ENCODE data around the gene CFAP161. TPM values are rescaled to one million over a fixed set of nuclear protein-coding genes. Genes with fewer than 3 reads are reported as not detected.

CFAP161 gene
- total and polyA plus RNA-seq, 2 experiments from 2014 or later = 0.13 TPM; not detected in 1

- DNase-seq (ENCODE audit: low spot score) = no peak
- no peak for ATAC-seq
- Mint-ChIP-seq H3K4me3 (no peak overlapping the region), H3K4me1 (no peaks in the 10 kb centered on the region), H3K36me3 (ENCODE audit: low read depth) (no peaks in the 10 kb centered on the region), H3K27ac (no peak overlapping the region), H3K9me3 (no peaks in the 10 kb centered on the region; the same call in 2 of the 3 replicates), H3K27me3 (ENCODE audit: insufficient read depth, low read depth, poor library complexity) (peaks cover 2% of the 10 kb centered on the region)
- Histone ChIP-seq H3K27me3 (ENCODE audit: insufficient read depth) (no peaks in the 10 kb centered on the region), H3K27ac (ENCODE audit: low read depth) (no peak overlapping the region), H3K36me3 (ENCODE audit: insufficient read depth) (no peaks in the 10 kb centered on the region), H4K20me1 (replicated peaks; ENCODE audit: insufficient read depth) (no peaks in the 10 kb centered on the region), H3K9me2 (ENCODE audit: insufficient read depth) (no peaks in the 10 kb centered on the region), H3K79me2 (replicated peaks; ENCODE audit: insufficient read depth) (no peaks in the 10 kb centered on the region), H3F3A (replicated peaks; ENCODE audit: low read depth) (no peaks in the 10 kb centered on the region), H3K4me3 (no peak overlapping the region), H2AFZ (no peak overlapping the region), H3K4me1 (ENCODE audit: insufficient read depth) (no peaks in the 10 kb centered on the region), H3K4me2 (no peak overlapping the region)
- no peak for TF ChIP-seq ZNF462 (CRISPR knock-in tag; IDR thresholded peaks at IDR 0.05)
- TF ChIP-seq, protein P1, sequence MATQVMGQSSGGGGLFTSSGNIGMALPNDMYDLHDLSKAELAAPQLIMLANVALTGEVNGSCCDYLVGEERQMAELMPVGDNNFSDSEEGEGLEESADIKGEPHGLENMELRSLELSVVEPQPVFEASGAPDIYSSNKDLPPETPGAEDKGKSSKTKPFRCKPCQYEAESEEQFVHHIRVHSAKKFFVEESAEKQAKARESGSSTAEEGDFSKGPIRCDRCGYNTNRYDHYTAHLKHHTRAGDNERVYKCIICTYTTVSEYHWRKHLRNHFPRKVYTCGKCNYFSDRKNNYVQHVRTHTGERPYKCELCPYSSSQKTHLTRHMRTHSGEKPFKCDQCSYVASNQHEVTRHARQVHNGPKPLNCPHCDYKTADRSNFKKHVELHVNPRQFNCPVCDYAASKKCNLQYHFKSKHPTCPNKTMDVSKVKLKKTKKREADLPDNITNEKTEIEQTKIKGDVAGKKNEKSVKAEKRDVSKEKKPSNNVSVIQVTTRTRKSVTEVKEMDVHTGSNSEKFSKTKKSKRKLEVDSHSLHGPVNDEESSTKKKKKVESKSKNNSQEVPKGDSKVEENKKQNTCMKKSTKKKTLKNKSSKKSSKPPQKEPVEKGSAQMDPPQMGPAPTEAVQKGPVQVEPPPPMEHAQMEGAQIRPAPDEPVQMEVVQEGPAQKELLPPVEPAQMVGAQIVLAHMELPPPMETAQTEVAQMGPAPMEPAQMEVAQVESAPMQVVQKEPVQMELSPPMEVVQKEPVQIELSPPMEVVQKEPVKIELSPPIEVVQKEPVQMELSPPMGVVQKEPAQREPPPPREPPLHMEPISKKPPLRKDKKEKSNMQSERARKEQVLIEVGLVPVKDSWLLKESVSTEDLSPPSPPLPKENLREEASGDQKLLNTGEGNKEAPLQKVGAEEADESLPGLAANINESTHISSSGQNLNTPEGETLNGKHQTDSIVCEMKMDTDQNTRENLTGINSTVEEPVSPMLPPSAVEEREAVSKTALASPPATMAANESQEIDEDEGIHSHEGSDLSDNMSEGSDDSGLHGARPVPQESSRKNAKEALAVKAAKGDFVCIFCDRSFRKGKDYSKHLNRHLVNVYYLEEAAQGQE (IDR thresholded peaks at IDR 0.05; ENCODE audit: unreplicated experiment) = no peak
- TF ChIP-seq JUNB (IDR thresholded peaks at IDR 0.05; ENCODE audit: unreplicated experiment) = no peak
Observed at GRCh38 chr15:81085898-81086297, 48.2 kb upstream of the CFAP161 start.

All from GM23338 (cell line).